G401.6 (cell line): ENCODE measurements around the gene PSAP.

ENCODE experiments used
- FAIRE-seq: peaks from 2 replicates; lab custom pipeline; 2012; peaks lifted over from hg19 to GRCh38; lab: Jason Lieb, UNC

PSAP gene

DNA sequence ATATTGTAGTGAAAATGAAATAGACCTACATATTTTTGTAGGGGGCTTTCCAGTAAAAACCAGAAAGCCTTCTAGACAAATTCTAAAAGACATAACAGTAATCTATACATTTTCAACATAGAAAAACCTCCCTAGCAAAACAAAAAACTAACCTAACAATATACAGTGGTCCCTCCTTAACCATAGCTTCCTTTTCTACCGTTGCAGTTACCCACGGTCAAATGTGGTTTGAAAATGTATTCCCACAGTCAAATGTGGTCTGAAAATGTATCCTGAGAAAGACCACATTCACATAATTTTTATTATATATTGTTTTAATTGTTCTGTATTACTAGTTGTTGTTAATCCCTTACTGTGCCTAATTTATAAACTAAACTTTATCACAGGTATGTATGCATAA, 6.4 kb downstream of the PSAP start:
- no peak for FAIRE-seq

DNA sequence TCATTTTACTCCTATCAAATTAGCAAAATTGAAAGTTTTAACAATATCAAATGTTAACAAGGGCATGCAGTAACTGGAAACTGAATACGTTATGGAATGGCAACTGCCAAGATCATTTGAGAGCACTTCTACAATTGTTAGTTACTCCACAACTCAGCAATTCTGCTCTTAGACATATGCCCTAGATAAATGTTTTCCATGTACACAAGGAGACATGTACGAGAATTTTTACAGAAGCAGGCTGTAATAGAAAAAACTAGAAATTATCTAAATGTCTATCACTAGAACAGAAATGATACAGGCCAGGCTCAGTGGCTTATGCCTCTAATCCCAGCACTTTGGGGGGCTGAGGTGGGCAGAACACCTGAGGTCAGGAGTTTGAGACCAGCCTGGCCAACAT, 7.0 kb downstream of the PSAP start:
- no peak for FAIRE-seq

DNA sequence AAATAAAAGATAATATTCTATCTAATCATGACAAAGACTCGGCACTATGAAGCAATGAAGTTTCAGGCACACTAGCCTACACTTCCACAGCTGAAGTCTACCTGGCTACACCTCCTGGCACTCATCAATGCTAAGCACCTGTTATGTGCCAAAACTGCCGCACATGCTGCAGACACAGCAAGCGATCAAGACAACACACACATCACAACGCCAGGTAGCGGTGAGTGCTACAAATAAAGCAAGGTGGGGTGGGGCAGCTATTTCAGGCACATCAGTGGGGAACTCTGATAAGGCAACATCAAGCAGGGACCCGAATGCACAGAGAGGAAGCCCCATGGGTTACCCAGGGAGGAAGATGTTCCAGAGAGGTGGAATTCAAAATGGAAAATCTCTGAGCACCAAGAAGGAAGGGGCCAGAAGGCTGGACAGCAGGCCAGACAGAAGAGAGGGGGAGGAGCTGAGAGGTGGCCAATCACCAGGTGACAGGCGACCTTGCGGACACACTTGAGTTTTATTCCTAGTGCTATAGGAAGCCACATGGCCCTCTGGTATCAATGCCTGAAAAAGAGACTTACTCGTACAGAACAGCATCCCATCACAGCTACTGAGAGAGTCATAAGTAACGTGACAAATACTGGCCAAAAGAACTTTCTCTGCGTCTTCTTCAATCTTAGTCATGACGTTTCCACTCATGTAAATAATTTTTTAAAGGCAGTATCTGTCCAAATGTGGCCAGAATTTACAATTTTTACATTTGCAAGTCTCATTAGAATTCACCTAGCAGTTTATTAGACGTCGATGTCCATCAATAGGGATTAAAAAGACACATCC, 8.0 kb downstream of the PSAP start:
- no peak for FAIRE-seq

DNA sequence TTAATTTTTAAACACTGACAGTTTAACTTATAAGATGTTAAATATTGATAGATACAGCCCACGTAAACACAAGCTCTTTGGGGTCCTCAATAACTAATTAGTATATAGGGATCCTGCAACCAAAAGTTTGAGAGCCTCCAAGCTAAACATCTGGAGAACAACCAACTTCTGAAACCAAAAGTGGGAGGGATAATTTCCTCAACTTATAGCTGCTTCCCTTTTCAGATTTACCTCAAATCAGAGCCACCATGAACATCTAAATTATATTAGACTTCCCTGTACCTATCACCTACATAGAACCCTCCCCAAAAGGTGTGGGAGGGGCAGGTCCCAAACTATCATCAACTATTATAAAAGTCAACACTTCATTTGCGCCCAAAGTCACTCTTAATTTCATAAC, 8.6 kb downstream of the PSAP start:
- FAIRE-seq: no peak

DNA sequence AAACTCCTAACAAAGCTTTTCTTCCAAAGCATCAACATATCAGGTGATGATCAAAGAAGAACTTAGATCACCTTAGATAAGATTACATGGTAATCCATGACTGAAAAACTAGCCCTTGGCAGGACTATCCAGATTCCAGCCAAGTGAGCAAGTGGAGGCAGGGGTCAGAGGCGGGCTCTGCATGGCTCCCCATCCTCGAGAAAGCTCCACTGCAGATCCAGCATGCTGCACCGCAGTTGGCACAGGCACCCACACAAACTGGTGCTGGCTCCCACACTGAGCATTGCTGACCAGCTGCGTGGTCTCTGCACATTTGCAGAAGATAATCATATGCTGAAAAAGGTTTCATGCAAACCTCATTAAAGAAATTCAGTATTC, 10.1 kb downstream of the PSAP start:
- no peak for FAIRE-seq

DNA sequence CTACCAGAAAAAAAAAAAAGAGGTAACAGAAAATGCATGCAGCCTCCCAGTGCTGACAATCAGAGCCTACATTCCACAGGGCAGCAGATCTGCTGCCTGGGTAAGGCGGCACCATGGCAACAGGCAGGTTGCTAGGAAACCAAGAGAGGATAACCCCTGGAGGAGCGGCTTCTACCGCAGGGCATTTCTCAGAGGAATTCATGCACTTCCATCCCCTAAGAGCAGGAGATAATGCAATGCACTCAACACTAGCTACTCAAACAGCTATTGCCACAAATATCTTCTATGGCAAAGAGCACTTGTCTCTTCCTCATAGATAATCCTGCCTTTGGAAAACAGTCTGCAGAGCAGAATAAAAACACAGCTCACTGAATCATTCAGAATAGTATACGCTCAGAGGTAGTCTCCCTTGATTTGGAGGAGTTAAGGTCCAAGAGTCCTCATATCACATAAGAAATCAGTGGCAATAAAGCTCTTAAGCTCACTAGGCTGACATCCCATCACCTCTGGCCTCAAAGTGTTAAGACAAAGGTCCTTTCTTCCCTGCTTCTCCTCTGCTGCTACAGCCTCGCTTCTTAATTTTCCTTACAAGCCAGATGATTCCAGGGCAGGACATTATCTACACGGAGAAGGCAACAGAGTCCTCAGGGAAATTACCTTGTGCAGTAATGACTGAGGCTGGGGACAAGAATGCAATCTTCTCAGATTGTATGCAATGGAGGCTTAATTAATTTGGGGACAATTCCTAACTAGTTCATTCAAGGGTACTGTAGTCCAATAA, 10.7 kb downstream of the PSAP start:
- FAIRE-seq: peak; percentile 92

DNA sequence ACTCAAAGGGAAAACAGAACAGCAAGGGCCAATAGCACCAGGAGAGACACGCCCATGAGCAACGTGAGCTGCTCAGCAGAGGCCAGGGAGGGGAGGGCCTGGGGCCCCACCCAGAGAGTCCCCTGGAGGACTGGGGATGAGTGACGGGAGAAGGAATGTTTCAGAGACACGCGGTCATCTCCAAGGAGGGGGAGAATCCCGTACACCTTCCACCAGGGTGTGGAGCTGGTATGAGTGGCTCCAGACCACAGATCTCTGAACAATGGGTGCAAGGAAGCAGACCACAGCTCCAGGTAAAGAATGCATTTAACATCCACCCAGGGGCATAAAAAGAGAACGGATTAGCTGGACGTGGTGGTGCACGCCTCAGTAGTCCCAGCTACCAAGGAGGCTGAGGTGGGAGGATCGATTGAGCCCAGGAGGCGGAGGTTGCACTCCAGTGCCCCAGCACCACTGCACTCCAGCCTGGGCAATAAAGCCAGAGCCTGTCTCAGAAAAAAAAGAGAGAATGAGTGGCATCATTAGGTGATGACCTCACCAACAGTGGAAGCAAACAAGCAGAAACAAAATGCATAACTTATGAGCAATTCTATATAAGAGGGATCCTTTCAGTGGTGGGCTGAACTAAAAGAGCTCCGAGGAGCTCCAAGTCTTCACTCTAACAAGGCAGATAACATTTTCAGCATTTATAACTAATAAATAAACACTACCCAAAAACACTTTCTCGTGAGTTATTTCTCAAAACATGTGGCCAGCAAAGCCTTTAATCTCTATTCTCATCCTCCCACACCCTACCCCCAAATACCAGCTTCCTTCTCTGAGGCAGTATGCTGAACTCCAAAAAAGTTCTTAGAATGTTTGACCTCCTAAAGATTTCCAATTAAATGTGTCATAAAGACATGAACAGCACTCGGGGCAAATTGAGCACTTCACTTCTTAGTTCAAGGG, 12.5 kb downstream of the PSAP start:
- no peak for FAIRE-seq

DNA sequence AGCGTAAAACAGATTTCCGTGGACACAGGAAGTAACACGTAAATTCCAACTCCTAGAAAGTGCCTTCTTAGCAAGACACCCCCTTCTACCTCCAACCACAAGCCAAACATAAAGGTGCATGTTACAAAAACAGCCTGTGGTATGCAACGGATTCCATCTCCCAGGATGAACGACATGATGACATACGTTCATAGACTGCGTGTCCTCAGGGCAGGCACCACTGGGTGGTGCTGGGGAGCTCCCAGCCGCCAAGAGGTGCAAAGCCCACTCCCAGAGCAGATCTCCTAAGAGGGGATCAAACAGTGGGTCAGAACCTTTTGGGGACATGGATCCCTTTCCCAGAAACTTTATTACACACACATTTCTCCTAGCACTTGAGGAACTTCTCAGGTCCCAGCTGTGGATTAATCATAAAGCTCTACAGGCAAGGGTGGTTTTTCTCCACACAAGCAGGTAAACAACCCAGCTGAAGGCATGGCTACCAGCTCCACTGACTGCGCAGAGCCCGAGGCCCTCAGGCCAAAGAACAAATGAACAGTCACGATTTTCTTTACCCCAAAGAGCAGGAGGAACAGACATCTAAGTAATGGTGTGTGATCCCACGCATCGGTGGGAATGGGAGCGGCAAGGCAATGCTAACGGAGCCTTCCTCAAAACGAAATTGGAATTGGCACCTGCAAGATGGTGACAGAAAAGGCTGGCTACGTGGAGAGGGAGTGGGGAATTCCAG, 13.8 kb downstream of the PSAP start:
- no peak for FAIRE-seq

DNA sequence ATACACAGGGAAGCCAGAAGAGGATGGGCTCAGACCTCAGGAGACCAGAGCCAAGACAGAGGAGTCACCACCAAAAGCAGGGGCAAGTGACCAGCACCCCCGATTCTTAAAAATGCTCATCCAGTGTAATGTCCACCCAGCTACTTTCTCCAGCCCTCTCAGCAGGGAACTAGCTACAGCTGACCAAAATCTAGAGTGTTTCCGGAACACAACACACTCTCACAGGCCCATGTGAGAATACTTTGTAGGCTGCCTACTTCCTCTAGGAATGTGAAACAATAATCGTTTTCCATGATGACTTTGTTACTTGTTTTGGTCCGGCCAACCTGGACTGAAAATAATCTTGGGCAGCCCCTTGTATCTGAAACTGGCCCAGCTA, 14.5 kb downstream of the PSAP start:
- no peak for FAIRE-seq

DNA sequence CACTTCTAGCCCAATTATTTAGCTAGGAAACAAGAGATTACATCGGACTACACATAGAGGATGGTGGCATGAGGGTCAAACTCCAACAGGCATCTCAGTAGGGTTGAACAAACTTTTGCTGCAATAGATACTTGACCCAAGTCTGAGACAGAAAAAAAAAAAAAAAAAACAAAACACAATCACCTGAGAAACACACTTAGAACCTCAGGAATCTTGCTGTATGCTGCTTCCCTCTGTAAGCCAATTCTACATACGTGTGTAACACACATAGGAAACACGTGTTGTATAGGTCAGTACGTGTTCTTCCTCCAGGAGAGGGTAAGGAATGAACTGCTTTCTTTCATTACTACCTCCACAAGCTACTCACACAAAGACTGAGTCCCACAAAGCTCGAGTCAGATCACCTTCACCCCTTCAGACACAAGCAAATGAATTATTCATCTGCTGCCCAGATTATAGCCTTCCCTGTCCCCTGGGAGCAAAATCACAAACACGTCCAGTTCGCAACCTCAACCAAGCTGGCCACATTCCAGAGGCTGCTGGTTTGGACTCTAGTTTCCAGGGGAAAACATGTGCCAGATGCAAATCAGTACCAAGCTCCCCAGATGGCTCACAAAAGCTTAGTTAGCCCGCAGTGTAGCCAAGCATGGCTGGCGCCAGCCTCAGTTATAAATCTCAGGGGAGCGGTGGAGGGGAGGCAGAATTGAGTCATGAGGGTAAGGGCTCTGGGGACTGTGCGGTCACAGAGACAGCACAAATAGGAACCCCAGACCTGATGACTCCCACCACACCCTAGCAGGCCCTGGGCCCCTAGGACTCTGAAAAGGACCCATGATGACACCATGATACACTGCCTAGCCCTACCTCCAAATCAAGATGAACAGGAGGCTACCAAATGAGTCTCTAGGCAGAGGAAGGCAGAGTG, 15.1 kb downstream of the PSAP start:
- no peak for FAIRE-seq

DNA sequence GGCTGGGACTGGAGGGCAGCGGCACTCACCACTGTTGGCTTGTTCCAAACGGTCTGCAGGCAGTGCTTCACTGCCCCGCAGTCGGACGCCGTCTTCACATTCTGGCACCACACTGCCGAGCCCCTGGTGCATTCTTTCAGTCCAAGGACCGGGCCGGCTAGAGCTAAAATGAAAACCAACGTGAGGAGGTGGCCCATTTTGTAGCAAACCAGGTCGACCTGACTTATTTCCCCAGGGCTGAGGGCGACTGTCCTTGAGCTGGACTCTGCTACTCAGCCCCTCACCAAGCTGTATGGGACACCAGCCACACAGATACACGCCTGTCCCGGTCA, 16.7 kb downstream of the PSAP start:
- no peak for FAIRE-seq

DNA sequence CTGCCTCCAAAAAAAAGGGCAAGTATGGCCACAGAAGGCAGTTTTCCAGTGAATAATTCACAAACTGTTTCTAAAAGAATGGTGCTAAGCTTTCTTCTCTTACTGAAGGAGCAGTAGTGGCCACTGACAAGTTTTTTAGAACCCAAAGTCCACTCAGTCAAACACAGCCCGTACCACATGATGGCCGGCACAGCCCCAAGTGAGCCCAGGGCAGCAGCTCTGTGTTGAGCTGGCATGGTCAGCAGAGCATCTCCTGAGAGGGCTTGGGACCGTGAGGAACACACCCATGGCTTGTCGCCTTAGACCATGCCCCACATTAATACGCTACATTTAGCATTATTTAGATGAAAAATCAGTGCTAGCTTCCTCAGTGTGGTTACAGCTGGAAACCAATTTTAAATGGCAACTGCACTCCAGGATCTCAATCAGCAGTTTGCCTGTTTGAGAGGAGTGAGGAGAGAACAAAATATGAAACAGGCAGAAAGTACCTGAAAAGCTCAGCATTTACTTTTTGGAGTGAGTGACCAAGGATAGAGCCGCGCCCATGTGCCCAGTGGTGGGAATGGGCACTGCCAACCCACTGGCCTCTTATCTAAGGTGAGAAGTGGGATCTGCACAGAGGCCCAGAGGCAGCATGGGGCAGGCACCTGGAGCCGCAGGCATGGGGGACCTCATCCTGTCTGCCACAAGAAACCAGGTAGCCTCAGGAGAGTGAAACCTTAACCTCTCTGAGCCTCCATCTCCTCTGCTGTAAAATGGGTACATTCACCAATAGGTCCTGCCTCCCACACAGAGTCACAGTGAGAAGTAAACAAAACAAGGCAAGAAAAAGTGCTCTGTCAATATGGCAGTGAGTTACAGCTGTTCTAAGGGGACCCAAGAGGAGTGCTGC, 17.4 kb downstream of the PSAP start:
- FAIRE-seq: no peak

DNA sequence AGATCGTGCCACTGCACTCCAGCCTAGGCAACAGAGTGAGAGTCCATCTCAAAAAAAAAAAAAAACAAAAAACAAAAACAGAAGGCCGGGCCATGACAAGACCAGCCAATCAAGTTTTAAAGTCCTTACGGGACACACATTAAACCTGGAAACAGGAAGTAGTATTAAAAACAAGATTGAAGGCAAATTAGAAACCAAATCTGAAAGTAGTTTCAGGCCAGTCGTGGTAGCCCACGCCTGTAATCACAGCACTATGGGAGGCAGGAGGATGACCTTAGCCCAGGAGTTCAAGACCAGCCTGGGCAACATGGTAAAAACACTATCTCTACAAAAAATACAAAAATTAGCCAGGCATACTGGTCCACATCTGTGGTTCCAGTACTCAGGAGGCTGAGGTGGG, 18.1 kb downstream of the PSAP start:
- FAIRE-seq: no peak

DNA sequence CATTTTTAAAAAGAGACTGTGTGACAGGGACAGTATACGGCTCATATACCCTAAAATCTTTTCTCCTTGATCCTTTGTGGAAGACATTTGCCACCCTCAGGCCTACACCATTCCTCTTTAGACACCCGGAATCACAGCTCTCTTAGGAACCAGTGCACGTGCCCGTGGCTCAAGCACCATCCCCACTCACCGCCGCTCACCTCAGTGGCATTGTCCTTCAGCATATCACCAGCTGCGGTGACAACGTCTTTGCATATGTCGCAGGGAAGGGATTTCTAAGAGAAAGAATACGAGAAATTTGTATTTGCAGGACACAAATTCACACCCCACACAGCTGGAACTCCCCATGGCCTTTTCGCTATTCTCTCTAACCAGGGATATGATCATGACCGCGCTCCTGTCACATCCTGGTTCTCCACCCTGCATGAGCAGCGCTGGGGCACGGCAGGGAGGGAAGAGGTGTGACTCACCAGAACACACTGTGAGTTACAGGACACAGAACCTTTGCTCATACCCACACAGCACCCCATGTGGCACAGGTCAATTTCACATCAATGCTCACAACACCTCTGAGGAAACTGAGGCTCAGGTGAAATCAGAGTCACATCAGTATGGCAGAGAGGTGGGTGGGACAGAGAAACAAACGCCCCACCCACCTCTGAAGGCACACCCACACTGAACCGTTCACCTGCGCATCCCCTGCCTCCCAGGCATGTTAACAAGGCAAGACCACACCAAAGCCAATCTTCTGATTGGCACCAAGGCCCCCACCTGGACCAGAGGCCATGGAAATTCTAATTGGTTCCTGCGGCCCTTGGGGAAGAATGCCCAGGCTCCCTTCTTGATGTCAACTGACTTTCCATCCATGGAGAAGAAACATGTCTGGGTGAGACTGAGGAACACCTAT, 19.2 kb downstream of the PSAP start:
- no peak for FAIRE-seq

DNA sequence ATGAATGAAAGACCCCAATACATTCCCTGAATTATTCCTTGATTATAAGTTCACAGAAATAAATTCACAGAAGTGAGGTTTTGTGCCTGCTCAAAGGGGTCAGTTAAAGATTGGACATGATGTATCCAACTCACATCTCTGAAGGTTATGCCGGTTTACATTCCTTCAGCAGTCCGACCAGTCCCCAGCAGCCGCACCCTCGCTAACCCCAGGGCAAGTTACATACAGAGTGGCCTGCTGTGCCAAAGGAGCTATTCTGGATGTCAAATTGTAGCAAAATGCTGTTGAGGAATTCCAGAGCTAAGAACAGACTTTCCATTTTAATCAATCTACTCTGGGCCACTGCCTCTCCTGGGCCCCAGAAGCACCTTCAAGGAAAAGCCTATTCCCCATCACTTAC, 20.3 kb downstream of the PSAP start:
- FAIRE-seq: no peak

DNA sequence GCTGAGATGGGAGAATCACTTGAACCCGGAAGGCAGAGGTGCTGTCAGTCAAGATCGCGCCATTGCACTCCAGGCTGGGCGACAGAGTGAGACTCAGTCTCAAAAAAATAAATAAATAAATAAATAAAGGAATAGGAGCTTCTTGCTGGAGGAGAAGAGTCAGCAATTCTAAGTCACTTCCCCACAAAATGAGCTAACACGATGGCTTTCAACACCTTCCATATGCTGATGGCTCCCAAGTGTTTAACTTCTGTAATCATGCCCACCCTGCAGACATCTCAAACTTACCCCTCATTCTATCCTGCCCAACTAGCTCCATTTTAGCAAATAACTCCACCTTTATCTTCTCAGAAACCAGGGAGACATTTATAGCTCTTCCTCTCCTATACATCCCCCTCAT, 21.2 kb downstream of the PSAP start:
- no peak for FAIRE-seq

DNA sequence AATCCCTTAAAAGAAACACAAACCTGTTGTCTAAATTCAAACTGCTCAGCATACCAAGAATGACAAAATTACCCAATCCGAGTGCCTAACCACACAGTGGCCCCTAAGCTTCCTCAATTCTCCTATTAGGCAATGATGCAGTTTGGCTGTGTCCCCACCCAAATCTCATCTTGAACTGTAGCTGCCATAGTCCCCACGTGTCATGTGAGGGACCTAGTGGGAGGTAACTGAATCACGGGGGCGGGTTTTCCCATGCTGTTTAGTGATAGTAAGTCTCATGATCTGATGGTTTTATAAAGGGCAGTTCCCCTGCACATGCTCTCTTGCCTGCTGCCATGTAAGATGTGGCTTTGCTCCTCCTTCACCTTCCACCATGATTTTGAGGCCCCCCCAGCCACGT, 21.9 kb downstream of the PSAP start:
- no peak for FAIRE-seq

DNA sequence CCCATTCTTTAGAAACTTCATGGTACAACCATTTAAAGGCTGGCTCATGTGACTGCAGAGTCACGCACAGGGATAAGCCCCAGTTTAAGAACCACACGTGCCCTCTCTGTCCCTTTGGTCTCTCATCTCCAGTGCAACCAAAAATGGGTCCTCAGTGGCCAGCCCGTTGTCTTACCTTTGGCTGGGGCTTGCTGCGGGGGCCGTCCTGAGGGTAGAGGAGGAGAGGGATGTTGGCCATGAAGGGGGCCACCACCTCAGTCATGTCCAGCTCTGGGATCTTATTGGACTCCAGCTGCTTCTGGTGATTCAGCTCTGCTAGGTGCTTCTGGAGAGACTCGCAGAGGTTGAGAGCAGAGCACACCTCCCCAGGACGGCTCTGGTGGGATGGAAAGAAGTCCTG, 22.3 kb downstream of the PSAP start:
- FAIRE-seq: no peak

DNA sequence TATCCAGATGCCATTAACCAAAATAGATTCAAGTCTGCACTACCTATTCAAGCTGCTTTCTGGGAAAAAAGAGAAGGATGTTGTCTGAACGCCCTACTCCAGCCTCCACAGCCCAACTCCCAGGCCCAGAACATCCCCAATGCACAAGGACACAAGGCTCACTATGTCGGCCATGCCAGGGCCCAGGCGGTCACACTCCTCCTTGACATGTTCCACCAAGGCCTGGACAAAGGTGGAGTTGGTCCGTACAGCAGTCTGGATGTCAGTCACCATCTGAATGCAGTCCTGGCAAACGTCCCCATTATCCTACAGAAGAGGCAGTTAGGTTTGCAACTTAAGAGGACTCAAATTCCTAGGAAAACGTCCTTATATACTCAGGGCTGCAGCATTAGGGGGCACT, 23.2 kb downstream of the PSAP start:
- no peak for FAIRE-seq
